ENCODE data around the gene PSMD3.

The PSMD3 gene

GRCh38 chr17:40021451-40021971 lies 40.9 kb downstream of the PSMD3 start:
- Histone ChIP-seq H3K27me3 (ENCODE audit: control insufficient read depth, insufficient read depth, low read length) (no peaks in the 10 kb centered on the region), H3K27ac (ENCODE audit: low read depth, low read length) (no peak overlapping the region), H3K9ac (ENCODE audit: low read length) (no peak overlapping the region), H3K4me1 (ENCODE audit: control insufficient read depth, insufficient read depth, low read length) (peaks cover 20% of the 10 kb centered on the region), H3K36me3 (ENCODE audit: control insufficient read depth, insufficient read depth, low read length) (peaks cover 23% of the 10 kb centered on the region), H3K4me3 (ENCODE audit: low read length) (no peak overlapping the region)

GRCh38 chr17:40022497-40022896 lies 41.9 kb downstream of the PSMD3 start:
- Histone ChIP-seq H3K27ac (ENCODE audit: low read depth, low read length) (no peak overlapping the region), H3K9ac (ENCODE audit: low read length) (no peak overlapping the region), H3K27me3 (ENCODE audit: control insufficient read depth, insufficient read depth, low read length) (no peaks in the 10 kb centered on the region), H3K4me1 (ENCODE audit: control insufficient read depth, insufficient read depth, low read length) (peaks cover 24% of the 10 kb centered on the region), H3K36me3 (ENCODE audit: control insufficient read depth, insufficient read depth, low read length) (peaks cover 23% of the 10 kb centered on the region), H3K4me3 (ENCODE audit: low read length) (no peak overlapping the region)

DNA sequence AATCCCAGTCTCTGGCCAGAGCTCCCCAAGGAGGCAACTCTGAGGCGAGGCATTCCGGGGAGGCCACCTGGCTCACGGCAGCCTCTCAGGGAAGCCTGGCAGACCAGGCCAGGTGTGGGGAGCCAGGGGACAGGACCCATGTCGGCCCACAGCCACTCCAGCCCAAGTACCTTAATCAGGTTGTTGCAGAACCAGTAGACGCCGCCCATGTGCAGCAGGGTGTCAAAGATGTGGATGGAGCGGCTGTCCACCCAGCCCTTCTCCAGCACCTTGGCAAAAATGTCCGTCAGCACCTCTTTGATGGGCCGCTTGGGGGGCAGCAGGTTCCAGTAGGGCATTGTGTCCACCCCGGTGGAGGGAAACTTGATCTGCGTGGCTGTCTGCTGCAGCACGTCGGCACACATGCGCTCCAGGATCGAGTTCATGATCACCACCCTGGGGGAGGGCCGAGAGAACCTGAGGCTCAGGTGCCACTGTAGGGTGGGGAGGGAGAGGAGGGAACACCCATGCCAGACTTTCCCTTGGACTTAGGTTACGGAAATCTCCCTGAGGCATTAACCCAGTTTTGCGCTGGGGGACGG lies 42.4 kb downstream of the PSMD3 start:
- Histone ChIP-seq H3K27ac (ENCODE audit: low read depth, low read length) (no peak overlapping the region), H3K4me3 (ENCODE audit: low read length) (no peak overlapping the region), H3K27me3 (ENCODE audit: control insufficient read depth, insufficient read depth, low read length) (no peaks in the 10 kb centered on the region), H3K9ac (ENCODE audit: low read length) (no peak overlapping the region), H3K4me1 (ENCODE audit: control insufficient read depth, insufficient read depth, low read length) (peaks cover 21% of the 10 kb centered on the region), H3K36me3 (ENCODE audit: control insufficient read depth, insufficient read depth, low read length) (peaks cover 23% of the 10 kb centered on the region)

GRCh38 chr17:40023590-40024292 lies 43.1 kb downstream of the PSMD3 start:
- H3K4me1 ChIP-seq (ENCODE audit: control insufficient read depth, insufficient read depth, low read length): peaks cover 15% of the 10 kb centered on the region
- H3K4me3 ChIP-seq (ENCODE audit: low read length): no peak overlapping the region
- no peaks in the 10 kb centered on the region for H3K27me3 ChIP-seq (ENCODE audit: control insufficient read depth, insufficient read depth, low read length)
- H3K9ac ChIP-seq (ENCODE audit: low read length): no peak overlapping the region
- no peak overlapping the region for H3K27ac ChIP-seq (ENCODE audit: low read depth, low read length)
- peaks cover 23% of the 10 kb centered on the region for H3K36me3 ChIP-seq (ENCODE audit: control insufficient read depth, insufficient read depth, low read length)

- Histone ChIP-seq H3K27ac (ENCODE audit: low read depth, low read length) (no peak overlapping the region), H3K9ac (ENCODE audit: low read length) (no peak overlapping the region), H3K36me3 (ENCODE audit: control insufficient read depth, insufficient read depth, low read length) (peaks cover 25% of the 10 kb centered on the region), H3K4me1 (ENCODE audit: control insufficient read depth, insufficient read depth, low read length) (peaks cover 8% of the 10 kb centered on the region), H3K27me3 (ENCODE audit: control insufficient read depth, insufficient read depth, low read length) (no peaks in the 10 kb centered on the region), H3K4me3 (ENCODE audit: low read length) (no peak overlapping the region)
Observed at GRCh38 chr17:40024901-40025300, 44.3 kb downstream of the PSMD3 start.

DNA sequence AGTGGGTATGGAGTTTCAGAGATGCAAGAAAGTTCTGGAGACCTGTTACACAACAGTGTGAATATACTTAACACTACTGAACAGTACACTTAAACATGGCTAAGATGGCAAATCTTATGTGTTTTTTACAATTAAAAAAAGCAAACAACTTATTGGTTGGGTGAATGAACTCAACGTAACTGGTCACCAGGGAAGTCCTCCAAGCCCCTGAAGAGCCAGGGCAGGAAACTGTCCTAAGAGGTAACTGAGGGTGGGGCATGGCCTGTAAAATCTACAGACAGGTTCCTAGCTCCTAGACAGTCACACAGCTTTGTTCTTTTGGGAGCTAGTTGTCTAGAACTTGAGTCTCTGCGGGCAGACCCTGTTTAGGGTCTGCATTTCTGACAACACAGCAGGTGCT lies 45.0 kb downstream of the PSMD3 start:
- no peak overlapping the region for H3K27ac ChIP-seq (ENCODE audit: low read depth, low read length)
- peaks cover 8% of the 10 kb centered on the region for H3K4me1 ChIP-seq (ENCODE audit: control insufficient read depth, insufficient read depth, low read length)
- no peaks in the 10 kb centered on the region for H3K27me3 ChIP-seq (ENCODE audit: control insufficient read depth, insufficient read depth, low read length)
- H3K4me3 ChIP-seq (ENCODE audit: low read length): no peak overlapping the region
- no peak overlapping the region for H3K9ac ChIP-seq (ENCODE audit: low read length)
- peaks cover 22% of the 10 kb centered on the region for H3K36me3 ChIP-seq (ENCODE audit: control insufficient read depth, insufficient read depth, low read length)

- H3K4me1 ChIP-seq (ENCODE audit: control insufficient read depth, insufficient read depth, low read length): peaks cover 8% of the 10 kb centered on the region
- H3K9ac ChIP-seq (ENCODE audit: low read length): no peak overlapping the region
- H3K4me3 ChIP-seq (ENCODE audit: low read length): no peak overlapping the region
- peaks cover 26% of the 10 kb centered on the region for H3K36me3 ChIP-seq (ENCODE audit: control insufficient read depth, insufficient read depth, low read length)
- no peaks in the 10 kb centered on the region for H3K27me3 ChIP-seq (ENCODE audit: control insufficient read depth, insufficient read depth, low read length)
- no peak overlapping the region for H3K27ac ChIP-seq (ENCODE audit: low read depth, low read length)
Observed at GRCh38 chr17:40025991-40026815, 45.6 kb downstream of the PSMD3 start.

GRCh38 chr17:40026816-40027613 lies 46.4 kb downstream of the PSMD3 start:
- Histone ChIP-seq H3K36me3 (ENCODE audit: control insufficient read depth, insufficient read depth, low read length) (peaks cover 33% of the 10 kb centered on the region), H3K9ac (ENCODE audit: low read length) (no peak overlapping the region), H3K27ac (ENCODE audit: low read depth, low read length) (no peak overlapping the region), H3K4me1 (ENCODE audit: control insufficient read depth, insufficient read depth, low read length) (peaks cover 8% of the 10 kb centered on the region), H3K27me3 (ENCODE audit: control insufficient read depth, insufficient read depth, low read length) (no peaks in the 10 kb centered on the region), H3K4me3 (ENCODE audit: low read length) (no peak overlapping the region)

DNA sequence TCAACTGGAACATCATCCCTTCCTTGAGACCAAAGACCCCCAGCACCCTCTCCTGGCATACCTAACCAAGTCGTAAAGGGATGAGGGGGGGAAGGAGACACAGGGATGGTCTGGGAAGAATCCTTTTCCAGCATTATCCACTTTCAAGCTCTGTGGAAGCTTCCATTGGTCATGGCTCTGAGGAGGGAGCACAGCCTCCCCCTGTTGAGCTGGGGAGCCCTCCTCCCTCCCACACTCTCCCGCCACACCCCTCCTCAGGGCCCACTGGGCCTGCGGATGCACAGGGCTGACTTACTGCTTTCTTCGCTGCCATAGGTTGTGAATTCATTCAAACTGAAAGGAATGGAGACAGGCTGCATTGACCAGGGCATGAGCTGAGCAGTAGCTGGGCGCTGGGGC lies 47.0 kb downstream of the PSMD3 start:
- Histone ChIP-seq H3K9ac (ENCODE audit: low read length) (no peak overlapping the region), H3K4me1 (ENCODE audit: control insufficient read depth, insufficient read depth, low read length) (peaks cover 8% of the 10 kb centered on the region), H3K27ac (ENCODE audit: low read depth, low read length) (no peak overlapping the region), H3K27me3 (ENCODE audit: control insufficient read depth, insufficient read depth, low read length) (no peaks in the 10 kb centered on the region), H3K4me3 (ENCODE audit: low read length) (no peak overlapping the region), H3K36me3 (ENCODE audit: control insufficient read depth, insufficient read depth, low read length) (peaks cover 31% of the 10 kb centered on the region)

DNA sequence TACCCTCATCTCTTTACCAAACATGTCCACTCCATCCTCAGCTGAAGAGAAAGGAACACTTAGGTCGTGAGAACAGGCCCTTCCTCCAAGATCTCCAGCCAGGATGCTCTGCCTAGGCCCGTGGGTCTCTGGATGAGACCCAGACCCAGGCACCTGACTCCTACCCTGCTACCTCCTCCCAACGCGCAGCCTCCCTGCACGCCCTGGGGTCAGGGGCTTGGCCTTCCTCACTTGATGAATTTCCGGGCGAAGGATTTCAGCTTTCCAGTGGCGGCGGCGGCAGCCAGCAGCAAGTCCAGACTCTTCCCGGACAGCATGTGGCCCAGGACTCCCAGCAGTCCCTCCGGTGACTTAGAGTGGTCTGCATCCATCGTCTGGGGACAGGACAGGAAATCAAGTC lies 48.0 kb downstream of the PSMD3 start:
- no peaks in the 10 kb centered on the region for H3K27me3 ChIP-seq (ENCODE audit: control insufficient read depth, insufficient read depth, low read length)
- no peak overlapping the region for H3K4me3 ChIP-seq (ENCODE audit: low read length)
- H3K36me3 ChIP-seq (ENCODE audit: control insufficient read depth, insufficient read depth, low read length): peaks cover 31% of the 10 kb centered on the region
- H3K27ac ChIP-seq (ENCODE audit: low read depth, low read length): no peak overlapping the region
- H3K4me1 ChIP-seq (ENCODE audit: control insufficient read depth, insufficient read depth, low read length): peaks cover 8% of the 10 kb centered on the region
- no peak overlapping the region for H3K9ac ChIP-seq (ENCODE audit: low read length)

DNA sequence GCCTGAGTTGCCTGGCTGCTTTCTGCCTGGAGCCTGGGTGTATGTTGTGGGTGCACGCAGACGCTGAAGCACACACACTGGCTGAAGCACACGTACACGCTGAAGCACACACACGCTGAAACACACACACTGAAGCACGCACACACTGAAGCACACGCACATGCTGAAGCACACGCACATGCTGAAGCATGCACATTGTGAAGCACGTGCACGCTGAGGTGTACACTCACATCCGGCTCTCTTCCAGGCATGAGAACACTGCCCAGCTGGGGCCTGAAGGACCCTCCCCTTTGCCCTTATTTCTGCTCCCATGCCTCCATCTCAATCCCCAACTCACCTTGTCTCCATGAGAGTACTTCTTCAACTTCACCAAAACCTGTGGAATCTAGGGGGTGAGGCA lies 51.1 kb downstream of the PSMD3 start:
- Histone ChIP-seq H3K27ac (ENCODE audit: low read depth, low read length) (no peak overlapping the region), H3K4me3 (ENCODE audit: low read length) (no peak overlapping the region), H3K9ac (ENCODE audit: low read length) (no peak overlapping the region), H3K36me3 (ENCODE audit: control insufficient read depth, insufficient read depth, low read length) (peaks cover 27% of the 10 kb centered on the region), H3K4me1 (ENCODE audit: control insufficient read depth, insufficient read depth, low read length) (peaks cover 16% of the 10 kb centered on the region), H3K27me3 (ENCODE audit: control insufficient read depth, insufficient read depth, low read length) (no peaks in the 10 kb centered on the region)
